Right ventricle myocardium superior (tissue), 1 donor: ENCODE measurements around the gene INIP. TPM values are rescaled to one million over a fixed set of nuclear protein-coding genes. Genes with fewer than 3 reads are reported as not detected.
"Not testable (repeated sequence)": the region's sequence is repeated elsewhere in the genome, so short reads cannot be mapped to it uniquely, and the experiment has no call there.

ENCODE experiments used
- ATAC-seq: fragments of 200-7000 bp; cut with Tn5 transposase; one replicate; pipeline ENCODE4 v1.9.1; 2020; ENCODE audit warnings: mild to moderate bottlenecking; ENCODE audit not compliant: poor library complexity
- DNase-seq: peaks from one replicate; pipeline ENCODE4 v3.0.0-alpha.2; 2020
- intact Hi-C: fragments of 100-400 bp; cut with DNase I; formaldehyde crosslinking; loops from one replicate; pipeline ENCODE4 v1.11.2; 2022
- total RNA-seq: library from RNA; stranded (reverse); fragmentation: NEBNext Ultra II Directional; extraction: Animal tissue kit (Norgen Biotek cat#: 25700); gene quantifications from one replicate; pipeline ENCODE4 v1.2.1, GENCODE V29; 2021
- donor health status: DM: no; HTN: yes; CAD: no; lungs with severe emphysema.

The INIP gene
- total RNA-seq, 1 donor from 2014 or later, result 14.3 TPM

DNA sequence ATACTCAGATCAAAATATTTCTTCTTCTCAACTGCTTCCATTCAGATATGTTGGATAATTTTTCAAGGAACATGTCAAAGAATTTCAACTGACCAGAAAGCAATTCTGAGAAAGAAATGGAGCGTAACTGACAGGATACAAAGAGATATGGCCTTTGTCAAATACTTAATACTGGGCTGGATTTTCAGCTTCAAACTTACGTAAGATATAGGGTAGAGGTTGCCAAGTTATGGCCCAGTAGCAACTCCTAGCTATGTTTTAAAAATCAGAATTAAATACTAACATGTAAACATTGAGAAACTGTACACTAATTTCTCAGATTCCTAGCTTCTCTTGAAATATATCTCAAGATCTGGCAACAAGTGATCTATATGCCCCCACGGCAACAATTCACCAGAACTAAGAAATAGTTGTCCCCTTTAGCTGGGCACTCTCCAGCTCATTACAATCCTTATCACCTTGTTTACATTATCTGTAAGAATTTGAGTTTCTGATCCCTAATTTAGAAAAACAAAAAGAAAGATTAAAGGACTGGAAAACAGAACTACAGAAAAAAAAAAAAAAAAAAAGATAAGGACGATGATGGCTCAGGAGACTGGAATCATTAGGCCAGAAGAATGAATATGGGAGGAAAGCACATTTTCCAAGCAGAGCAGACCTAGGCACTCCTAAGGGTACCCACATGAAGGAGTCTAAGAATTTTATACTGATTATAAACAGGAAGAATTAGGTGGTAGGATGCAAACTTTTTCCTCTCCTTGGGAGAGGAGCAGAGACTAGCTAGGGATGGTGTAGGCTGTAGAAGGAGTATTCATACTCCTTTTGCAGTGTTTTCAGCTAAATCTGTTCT is 23.0 kb downstream of the INIP start:
- DNase-seq, result no peak
- intact Hi-C loops, result no loop called here
- no peak for ATAC-seq

DNA sequence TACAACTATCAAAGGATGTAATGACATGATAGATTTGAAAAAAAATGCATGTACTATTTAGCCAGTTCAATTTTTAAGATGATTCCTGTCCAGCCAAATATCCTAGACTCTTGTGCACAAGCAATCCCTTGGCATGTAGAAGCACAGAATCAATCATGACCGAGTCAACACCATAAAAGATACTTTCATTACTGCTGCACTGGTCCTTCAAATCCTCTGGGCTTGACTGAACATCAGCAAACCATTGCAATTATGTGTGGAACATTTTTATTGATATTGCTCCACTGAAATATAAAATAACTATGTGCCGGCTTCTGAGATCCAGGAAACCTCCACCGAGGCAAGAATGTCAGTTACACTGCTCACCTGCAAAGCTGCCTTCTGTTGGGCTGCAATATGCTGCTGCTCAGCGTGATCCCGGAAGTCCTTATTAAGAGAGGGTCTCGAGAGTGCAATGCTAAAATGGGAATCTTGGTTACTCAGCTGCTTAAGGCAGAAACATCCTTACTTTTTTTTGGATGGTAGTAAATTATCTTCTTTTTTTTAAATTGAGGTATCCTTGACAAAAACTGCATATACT is 28.7 kb downstream of the INIP start:
- no peak for DNase-seq
- intact Hi-C loops, result no loop called here
- no peak for ATAC-seq

DNA sequence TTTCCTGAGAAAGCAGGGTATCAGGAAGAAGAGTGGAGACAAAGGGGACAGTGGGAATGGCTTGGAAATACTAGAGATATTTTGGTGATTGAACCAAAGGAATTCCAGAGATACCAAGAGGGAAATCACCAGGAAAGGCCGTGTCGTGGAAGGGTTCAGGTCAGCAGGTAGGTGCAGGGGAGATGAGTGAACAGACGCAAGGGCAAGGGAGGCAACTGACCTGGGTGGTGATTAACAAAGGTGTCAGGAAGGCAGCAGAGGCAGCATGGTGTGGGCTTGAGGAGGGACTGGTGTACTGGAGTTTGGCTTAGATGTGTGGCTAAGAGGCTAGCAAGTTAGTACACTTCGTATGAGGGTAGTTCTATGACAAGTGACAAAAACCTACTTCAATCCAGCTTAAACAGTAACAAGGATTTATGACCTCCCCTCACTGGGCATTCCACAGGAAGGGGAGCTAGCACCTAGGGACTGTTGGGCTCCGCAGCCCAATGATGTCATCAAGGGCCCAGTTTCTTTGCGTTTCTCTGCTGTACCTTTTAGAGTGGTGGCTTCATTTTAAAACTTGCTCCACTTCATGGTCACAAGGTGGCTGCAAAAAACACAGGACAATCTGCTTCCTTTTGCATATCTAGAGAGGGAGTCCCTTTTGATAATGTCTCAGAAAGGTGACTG is 37.0 kb downstream of the INIP start:
- intact Hi-C loops, result no loop called here
- DNase-seq (no peak), ATAC-seq (no peak)

DNA sequence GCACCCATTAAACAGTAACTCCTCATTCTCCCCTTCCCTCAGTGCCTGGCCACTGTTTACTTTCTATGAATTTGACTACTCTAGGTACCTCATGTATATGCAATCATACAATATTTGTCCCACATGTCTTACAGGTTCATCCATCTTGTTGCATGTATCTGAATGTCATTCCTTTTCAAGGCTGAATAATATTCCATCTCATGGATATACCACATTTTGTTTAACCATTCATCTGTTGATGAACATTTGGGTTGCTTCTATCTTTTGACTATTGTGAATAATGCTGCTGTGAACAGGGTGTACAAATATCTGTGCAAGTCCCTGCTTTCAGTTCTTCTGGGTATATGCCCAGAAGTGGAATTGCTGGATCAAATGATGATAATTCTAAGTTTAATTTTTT is 40.9 kb downstream of the INIP start:
- ATAC-seq, result no peak

DNA sequence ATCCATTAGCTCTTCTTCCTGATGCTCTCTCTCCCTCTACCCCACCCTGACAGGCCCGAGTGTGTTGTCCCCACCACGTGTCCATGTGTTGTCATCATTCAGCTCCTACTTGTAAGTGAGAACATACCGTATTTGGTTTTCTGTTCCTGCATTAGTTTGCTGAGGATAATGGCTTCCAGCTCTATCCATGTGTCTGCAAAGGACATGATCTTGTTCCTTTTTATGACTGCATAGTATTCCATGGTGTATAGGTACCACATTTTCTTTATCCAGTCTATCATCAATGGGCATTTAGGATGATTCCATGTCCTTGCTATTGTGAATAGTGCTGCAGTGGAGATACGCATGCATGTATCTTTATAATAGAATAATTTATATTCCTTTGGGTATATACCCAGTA is 44.7 kb downstream of the INIP start:
- DNase-seq, intact Hi-C loops, ATAC-seq: not testable (repeated sequence)

More for the DNA sequence above, 40.9 kb downstream of the INIP start:
- intact Hi-C loops, result no loop called here
- DNase-seq, result no peak

DNA sequence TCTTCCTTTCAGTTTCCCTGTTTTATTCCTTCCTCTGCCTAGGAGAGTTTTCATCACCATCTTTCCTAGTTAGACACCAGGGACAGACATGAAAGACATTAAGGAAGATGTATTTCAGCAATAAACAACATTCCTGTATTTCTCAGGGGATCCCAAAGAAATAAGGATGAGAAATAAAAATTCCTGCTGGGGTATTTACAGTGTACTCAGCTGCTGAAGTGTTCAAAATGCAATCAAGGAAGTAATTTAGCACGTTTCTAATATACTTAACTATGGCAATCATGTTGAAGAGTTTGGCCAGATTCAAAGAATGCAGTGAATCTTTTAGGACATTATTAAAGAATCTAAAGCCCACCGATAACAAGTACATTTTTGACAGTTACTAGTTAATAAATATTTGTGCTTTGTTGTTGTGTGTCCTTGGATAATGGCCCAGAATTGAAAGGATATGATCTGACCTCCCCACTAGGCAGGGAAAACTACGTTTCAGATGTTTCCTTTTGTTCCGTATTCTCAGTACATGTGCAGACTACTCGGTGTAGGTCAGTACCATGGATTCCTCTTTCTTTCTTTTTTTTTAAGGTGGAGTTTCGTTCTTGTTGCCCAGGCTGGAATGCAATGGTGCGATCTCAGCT is 46.8 kb downstream of the INIP start:
- ATAC-seq (no peak), DNase-seq (no peak)
- intact Hi-C loops, result no loop called here

DNA sequence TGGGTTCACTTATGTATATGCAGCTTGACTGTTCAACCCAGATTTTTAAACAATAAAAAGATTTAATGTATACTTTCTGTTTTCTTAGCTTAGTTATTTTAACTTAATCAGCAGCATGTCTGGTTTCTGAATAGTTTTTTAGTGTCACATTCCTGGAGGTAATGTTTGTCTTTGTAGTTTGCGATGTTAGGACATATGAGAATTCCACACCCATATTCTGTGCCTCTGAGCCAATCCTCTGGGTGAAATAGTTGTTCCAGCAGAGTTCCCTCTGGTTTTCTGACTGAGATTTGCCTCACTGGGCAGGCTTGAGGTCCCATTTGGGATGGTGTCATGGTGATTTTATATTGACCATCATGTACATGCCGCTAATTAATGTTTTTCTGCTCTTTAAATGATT is 48.6 kb downstream of the INIP start:
- DNase-seq (no peak), ATAC-seq (no peak)
- intact Hi-C loops, result no loop called here

DNA sequence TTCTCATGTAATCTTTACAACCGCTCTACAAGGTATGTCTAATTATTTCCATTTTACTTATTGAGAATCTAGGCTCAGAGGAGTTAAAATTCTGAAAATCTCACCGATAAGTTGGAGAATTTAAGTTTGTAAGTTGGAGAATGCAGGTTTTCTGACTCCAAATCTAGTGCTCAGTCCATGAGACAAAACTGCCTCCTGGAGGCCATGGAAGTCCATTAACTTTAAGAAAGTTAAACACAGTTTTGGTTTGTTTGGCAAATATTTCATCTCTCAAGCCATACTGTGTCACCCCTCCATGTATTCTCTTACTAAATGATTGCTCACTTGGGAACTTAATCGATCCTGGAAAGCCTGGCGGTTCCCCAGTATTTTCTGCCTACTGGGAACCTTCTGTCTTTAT is 52.6 kb downstream of the INIP start:
- ATAC-seq (no peak), DNase-seq (no peak)
- intact Hi-C loops, result no loop called here

DNA sequence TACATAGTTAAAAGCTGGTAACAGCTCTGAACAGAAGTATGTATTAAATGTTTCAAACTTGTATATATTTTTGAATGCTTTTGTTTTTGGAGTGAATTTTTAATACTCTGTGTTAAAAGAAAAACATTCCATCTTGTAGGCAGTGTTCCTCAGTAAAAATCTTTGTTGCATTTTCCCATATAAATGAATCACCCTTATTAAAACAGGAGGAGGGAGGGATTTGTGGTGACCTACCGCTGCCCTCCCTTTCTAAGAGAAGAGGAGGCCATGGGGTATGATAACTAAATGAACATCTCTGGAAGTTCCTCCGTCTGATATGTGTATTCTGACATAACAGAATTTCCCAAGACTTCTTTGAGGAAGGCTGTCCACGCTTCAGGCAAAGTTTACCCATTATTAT is 53.4 kb downstream of the INIP start:
- DNase-seq, result no peak
- ATAC-seq, result no peak
- intact Hi-C loops, result no loop called here

DNA sequence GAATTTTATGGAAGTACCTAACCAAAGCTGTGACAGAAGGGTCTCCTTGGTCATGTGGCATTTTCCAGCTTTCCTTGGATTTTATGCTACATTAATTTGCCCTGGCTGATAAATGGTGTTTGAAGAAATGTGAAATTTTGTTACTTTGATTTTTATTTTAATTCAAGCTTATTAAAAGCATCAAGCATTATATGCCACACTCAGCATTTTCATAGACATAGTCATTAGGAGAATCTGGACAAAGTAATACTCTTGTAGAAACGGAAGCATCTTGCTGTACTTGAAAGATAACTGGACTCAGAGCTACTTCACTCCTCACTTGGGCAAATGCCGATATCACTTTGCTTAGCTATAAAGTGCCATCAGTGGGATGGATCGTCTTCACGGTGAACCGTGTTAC is 54.2 kb downstream of the INIP start:
- ATAC-seq (no peak), DNase-seq (no peak)
- intact Hi-C loops, result no loop called here

DNA sequence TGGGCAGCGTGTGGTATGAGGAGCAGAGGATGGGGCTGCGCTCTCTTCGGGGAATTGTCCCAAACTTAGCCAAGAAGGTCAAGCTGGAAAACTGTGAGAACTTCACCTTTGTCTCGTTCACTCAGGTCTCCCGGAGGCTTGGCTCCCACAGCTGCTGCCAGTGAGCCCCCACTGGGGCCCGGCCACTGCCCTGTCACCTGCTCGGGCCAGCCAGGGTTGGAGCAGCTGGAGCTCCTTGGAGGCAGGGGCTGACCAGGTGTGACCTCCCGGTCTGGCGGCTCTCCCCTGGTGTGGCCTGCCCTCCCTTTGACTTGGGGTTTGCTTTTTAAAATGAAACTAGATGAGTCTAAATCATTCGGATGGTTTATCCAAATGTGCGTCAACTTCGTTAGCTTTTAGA is 58.0 kb downstream of the INIP start:
- DNase-seq (no peak), ATAC-seq (no peak)
- intact Hi-C loops, result no loop called here

DNA sequence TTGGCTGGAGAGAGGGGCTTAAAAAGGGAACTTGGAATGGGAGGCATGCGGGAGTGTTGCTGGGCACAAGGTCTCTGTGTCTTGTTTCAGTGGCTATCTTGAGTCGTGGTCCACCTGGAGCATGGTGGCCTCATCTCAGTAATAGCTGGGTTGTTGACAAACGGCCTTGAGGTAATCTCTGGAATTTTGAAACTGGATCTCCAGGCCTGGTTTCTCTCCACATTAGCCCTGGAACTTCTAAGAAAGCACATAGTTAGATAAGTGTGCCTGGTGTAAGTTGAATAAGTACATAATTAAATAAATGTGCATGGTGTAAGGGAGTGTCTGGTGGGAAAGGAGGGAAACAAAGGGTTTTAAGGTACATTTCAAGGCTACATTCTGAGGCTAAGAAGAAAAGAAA is 62.2 kb downstream of the INIP start:
- ATAC-seq, result no peak
- intact Hi-C loops, result no loop called here
- no peak for DNase-seq

DNA sequence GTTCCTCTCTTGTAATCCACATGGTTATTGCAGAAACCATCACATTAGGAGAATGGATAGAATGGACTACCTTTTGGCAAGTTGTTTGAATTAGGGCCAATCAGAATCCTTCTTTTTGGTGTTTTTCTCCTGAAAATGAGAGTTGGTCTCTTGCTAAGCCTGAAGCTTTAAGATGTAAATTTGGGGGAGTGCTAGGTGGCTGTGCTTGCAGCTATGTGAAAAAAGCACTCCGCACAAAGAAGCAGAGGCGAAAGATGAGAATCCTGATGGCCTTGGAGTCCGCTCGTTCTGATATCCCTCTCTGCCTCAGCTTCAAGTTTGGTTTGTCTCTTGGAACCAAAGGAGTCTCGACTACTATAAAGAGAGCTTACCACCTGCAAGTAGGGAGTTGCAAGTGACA is 63.6 kb downstream of the INIP start:
- no peak for DNase-seq
- ATAC-seq, result no peak
- intact Hi-C loops, result no loop called here

DNA sequence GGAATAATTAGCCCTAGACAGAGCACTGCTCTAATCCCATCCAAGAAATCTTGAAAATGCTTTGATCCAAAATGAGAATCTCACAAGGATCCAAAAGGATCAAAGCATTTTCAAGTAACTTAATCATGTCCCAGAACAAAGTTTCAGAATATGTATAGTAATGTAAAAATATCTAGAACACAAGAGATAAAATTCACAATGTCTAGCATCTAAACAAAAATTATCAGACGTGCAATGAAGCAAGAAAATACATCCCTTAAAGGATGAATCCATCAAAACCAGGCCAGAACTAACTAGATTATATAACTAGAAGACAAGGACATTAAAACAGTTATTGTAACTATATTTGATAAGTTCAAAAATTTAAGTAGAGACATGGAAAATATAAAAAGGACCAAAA is 69.3 kb downstream of the INIP start:
- no peak for DNase-seq
- ATAC-seq, result no peak
- intact Hi-C loops, result no loop called here

DNA sequence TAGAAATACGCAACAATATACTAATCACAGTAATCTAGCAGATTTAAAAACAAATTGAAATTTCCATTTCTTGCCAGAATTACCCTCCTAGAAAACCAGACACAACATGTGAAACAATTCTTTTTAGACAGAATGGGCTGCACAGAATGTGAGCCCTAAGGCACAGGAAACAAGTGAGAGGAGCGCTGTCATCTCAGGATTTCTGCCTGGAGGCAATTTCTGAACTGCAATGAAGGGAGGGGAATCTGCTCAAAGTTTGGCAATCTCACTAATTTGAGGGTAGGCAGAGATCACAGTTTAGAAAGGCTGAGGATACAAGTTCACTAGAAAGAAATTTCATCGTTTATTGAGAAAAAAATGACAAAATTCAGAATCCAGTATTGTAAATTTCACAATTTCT is 70.3 kb downstream of the INIP start:
- DNase-seq, result no peak
- no peak for ATAC-seq
- intact Hi-C loops, result no loop called here

DNA sequence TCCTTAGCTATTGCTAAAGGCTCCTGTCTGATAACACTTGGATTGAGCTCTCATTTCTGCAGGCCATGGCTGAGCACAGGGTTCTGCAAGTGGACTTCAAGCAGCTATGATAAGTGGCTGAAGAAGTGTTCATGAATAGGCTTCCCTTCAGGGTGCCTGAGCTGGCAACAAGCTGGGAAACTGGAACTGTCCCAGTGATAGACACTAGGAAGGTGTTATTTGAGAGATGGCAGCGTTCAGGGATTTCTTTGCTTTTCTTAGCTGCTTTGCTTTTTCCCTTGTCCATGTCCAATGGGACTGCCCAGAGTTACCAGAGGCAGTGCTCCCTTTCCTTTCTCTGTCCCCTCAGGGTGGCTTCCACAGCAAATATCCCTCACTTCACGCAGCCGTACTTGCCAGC is 75.8 kb downstream of the INIP start:
- intact Hi-C loops, result no loop called here
- DNase-seq (no peak), ATAC-seq (peak; percentile 80)

DNA sequence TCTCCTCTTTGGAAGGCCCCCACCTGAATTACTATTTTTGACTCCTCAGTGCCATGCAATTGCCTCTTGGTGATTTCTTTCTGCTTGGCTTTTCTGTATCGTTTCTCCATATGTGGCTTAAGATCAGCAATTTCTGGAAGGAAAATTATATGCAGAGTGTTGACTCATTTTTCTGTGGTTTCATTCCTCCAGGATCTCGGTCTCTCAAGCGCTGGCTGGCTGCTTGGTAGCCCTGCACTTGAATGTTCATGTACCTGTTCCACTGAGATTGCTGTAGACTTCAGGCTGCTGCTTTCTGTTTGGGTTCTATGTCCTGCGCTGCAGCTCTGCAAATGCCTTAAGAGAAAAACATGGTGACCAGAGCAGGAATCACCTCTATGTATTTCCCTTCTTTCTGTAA is 77.6 kb downstream of the INIP start:
- DNase-seq (no peak), ATAC-seq (no peak)
- intact Hi-C loops, result no loop called here
